HG03159 (cell line): Measurements from ENCODE around the gene CNGB1.
"Not testable (repeated sequence)": the region's sequence is repeated elsewhere in the genome, so short reads cannot be mapped to it uniquely, and the experiment has no call there.

Experiments
- ATAC-seq: cut with Tn5 transposase; IDR thresholded peaks from one replicate; pipeline ENCODE4 v1.9.1; 2021; ENCODE audit warnings: mild to moderate bottlenecking, moderate library complexity; ENCODE audit not compliant: unreplicated experiment

CNGB1 gene

GRCh38 chr16:57938484-57938883, 32.4 kb downstream of the CNGB1 start:
- ATAC-seq: no peak

- no peak for ATAC-seq
Observed at GRCh38 chr16:57937861-57938260, 33.1 kb downstream of the CNGB1 start.

GRCh38 chr16:57935904-57936303, 35.0 kb downstream of the CNGB1 start:
- no peak for ATAC-seq

GRCh38 chr16:57930533-57930932, 40.4 kb downstream of the CNGB1 start:
- no peak for ATAC-seq

GRCh38 chr16:57929250-57929649, 41.7 kb downstream of the CNGB1 start:
- no peak for ATAC-seq

- no peak for ATAC-seq
Observed at GRCh38 chr16:57926041-57926440, 44.9 kb downstream of the CNGB1 start.

GRCh38 chr16:57925310-57925709, 45.6 kb downstream of the CNGB1 start:
- ATAC-seq: no peak

- no peak for ATAC-seq
Observed at GRCh38 chr16:57924514-57924913, 46.4 kb downstream of the CNGB1 start.

- ATAC-seq: no peak
Observed at GRCh38 chr16:57923841-57924240, 47.1 kb downstream of the CNGB1 start.

- no peak for ATAC-seq
Observed at GRCh38 chr16:57923418-57923817, 47.5 kb downstream of the CNGB1 start.

- ATAC-seq: no peak
Observed at GRCh38 chr16:57920880-57921229, 50.1 kb downstream of the CNGB1 start.

- ATAC-seq: no peak
Observed at GRCh38 chr16:57920215-57920879, 50.6 kb downstream of the CNGB1 start.

GRCh38 chr16:57918994-57919393, 51.9 kb downstream of the CNGB1 start:
- no peak for ATAC-seq

- no peak for ATAC-seq
Observed at GRCh38 chr16:57918444-57918843, 52.5 kb downstream of the CNGB1 start.

- ATAC-seq: not testable (repeated sequence)
Observed at GRCh38 chr16:57917929-57918328, 53.0 kb downstream of the CNGB1 start.

GRCh38 chr16:57917489-57917888, 53.4 kb downstream of the CNGB1 start:
- ATAC-seq: not testable (repeated sequence)

GRCh38 chr16:57916735-57917438, 54.0 kb downstream of the CNGB1 start:
- no peak for ATAC-seq

- no peak for ATAC-seq
Observed at GRCh38 chr16:57915811-57916488, 55.0 kb downstream of the CNGB1 start.

GRCh38 chr16:57915267-57915666, 55.7 kb downstream of the CNGB1 start:
- no peak for ATAC-seq

- no peak for ATAC-seq
Observed at GRCh38 chr16:57914244-57915173, 56.4 kb downstream of the CNGB1 start.
